Right lobe of liver (tissue), 6 donors: ENCODE data around the gene MREG. TPM values are rescaled to one million over a fixed set of nuclear protein-coding genes. Genes with fewer than 3 reads are reported as not detected.

Experiments
- ATAC-seq, 4 donors: fragments of 200-7000 bp; cut with Tn5 transposase; one replicate each; pipeline ENCODE4 v1.9.1; 2020; ENCODE audit warnings: mild to moderate bottlenecking in 4 of 4, moderate library complexity in 4 of 4
- DNase-seq, 3 donors: peaks; one replicate each; pipeline ENCODE4 v3.0.0-alpha.2; 2020
- H3K27ac ChIP-seq, 3 donors: fragments of 200-600 bp; one replicate each; pipeline ENCODE4 v1.8.0; 2022
- H3K27me3 ChIP-seq, 2 donors: fragments of 200-600 bp; one replicate each; pipeline ENCODE4 v1.8.0; 2022
- H3K36me3 ChIP-seq, 4 donors: fragments of 200-600 bp; sonication (generic) in 1 of 4; one replicate each; pipeline versions ENCODE4 v1.5.1 to v1.8.0; 2017 to 2022; ENCODE audit warnings: control low read depth in 1 of 4
- H3K4me1 ChIP-seq, 4 donors: fragments of 200-600 bp; sonication (generic) in 1 of 4; one replicate each; pipeline versions ENCODE4 v1.5.1 to v1.8.0; 2017 to 2022; ENCODE audit warnings: control low read depth in 1 of 4
- H3K4me3 ChIP-seq, 3 donors: fragments of 200-600 bp; one replicate each; pipeline ENCODE4 v1.8.0; 2022
- H3K9me3 ChIP-seq, 4 donors: fragments of 200-600 bp; sonication (generic) in 1 of 4; one replicate each; pipeline versions ENCODE4 v1.5.1 to v1.8.0; 2017 to 2022; ENCODE audit warnings: control low read depth in 1 of 4
- CTCF ChIP-seq, 4 donors: fragments of 200-600 bp in 3 of 4; fragments of 450-650 bp in 1 of 4; IDR thresholded peaks; one replicate each; pipeline versions ENCODE4 v1.5.1 to v1.8.0; 2016 to 2022; ENCODE audit warnings: antibody characterized with exemption in 4 of 4, mild to moderate bottlenecking in 2 of 4
- POLR2A ChIP-seq: fragments of 450-650 bp; IDR thresholded peaks from one replicate; pipeline ENCODE4 v1.6.1; 2017; ENCODE audit warnings: antibody characterized with exemption, mild to moderate bottlenecking
- WGBS: methylation state at CpG from one replicate; pipeline ENCODE4 v1.1.6; 2018; ENCODE audit warnings: low coverage, low lambda C conversion rate; ENCODE audit not compliant: insufficient coverage; ENCODE audit errors: missing lambda C conversion rate; 5-methylcytosine and 5-hydroxymethylcytosine counted together
- intact Hi-C, 2 donors: fragments of 100-400 bp; cut with DNase I; formaldehyde crosslinking; loops; one replicate each; pipeline versions ENCODE4 v1.11.2 to v1.14.1; 2022
- total RNA-seq, 6 experiments: library from RNA; depleted of rRNA in 2 of 6; stranded (reverse); fragments of >200 nt in 2 of 6; fragmentation: NEBNext Ultra II Directional in 3 of 6; extraction: Animal tissue kit (Norgen Biotek cat#: 25700) in 3 of 6; gene quantifications; one replicate each; pipeline versions ENCODE4 v1.1.0 to v1.2.4, GENCODE V29; 2016 to 2023
- donor health status: DM: no; HTN: yes; CAD: no.
- donor health status: DM: no; HTN: no; CAD: no.
- donor health status: DM: no; HTN: no; CAD: no.
- donor health status: DM: no; HTN: yes; CAD: no.
- donor health status: DM: no; HTN: yes; CAD: no.

MREG gene
- total RNA-seq, 6 experiments from 2014 or later: 2.0 to 9.6 (median 5.0) TPM

DNA sequence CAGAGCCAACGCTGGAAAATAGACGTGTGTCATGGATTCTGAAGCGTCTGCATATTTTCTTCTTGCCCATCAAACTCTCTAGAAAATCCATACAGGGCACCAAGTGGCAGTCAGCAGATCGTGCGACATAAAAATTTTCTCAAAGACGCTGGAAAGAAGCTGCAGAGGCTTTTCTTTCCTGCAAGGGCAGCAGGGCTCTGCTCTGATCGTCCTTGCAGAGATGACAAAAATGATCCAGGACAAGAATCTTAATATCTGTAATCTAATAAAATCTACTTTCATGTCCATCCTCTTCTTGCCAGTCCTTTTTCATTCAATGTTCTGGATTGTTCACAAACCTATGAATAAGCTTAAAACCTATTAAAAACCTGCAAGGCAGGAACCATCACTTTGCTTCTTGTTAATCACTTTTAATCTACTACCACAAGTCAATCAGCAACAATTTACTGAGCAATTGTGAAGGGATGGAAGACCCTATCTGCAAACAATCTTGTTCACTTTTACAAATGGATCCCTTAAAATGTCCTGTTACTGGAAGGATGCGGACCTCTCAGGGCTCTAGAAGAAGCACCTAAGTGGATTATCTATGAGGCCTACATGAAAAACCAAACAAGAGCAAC, 93.6 kb downstream of the MREG start:
- DNase-seq (no peak), ATAC-seq (no peak)
- TF ChIP-seq POLR2A: no peak
- TF ChIP-seq CTCF (IDR thresholded peaks at IDR 0.05): no peak
- no peaks in the 10 kb centered on the region for H3K4me1 ChIP-seq
- H3K27me3 ChIP-seq: no peaks in the 10 kb centered on the region
- no peak overlapping the region for H3K27ac ChIP-seq
- H3K4me3 ChIP-seq: no peak overlapping the region
- no peaks in the 10 kb centered on the region for H3K36me3 ChIP-seq
- 68% methylated on average over 8 of the region's 8 CpGs for WGBS
- intact Hi-C loops: loop anchor here (10.0 kb wide), 1 partner anchor 465 kb away; no protein-coding TSS in a partner anchor
- H3K9me3 ChIP-seq: no peaks in the 10 kb centered on the region

GRCh38 chr2:215918901-215919599, 94.3 kb downstream of the MREG start:
- Histone ChIP-seq H3K27me3 (no peaks in the 10 kb centered on the region), H3K36me3 (no peaks in the 10 kb centered on the region), H3K27ac (no peak overlapping the region), H3K4me3 (no peak overlapping the region), H3K9me3 (no peaks in the 10 kb centered on the region), H3K4me1 (no peaks in the 10 kb centered on the region)
- WGBS: 60% methylated on average over 3 of the region's 3 CpGs
- no peak for TF ChIP-seq CTCF (IDR thresholded peaks at IDR 0.05)
- no peak for TF ChIP-seq POLR2A
- DNase-seq (no peak), ATAC-seq (no peak)
- intact Hi-C loops: loop anchor here (10.0 kb wide), 1 partner anchor 464 kb away; no protein-coding TSS in a partner anchor

GRCh38 chr2:215917953-215918620, 95.3 kb downstream of the MREG start:
- Histone ChIP-seq H3K27ac (no peak overlapping the region), H3K27me3 (no peaks in the 10 kb centered on the region), H3K4me1 (no peaks in the 10 kb centered on the region), H3K36me3 (no peaks in the 10 kb centered on the region), H3K9me3 (no peaks in the 10 kb centered on the region), H3K4me3 (no peak overlapping the region)
- DNase-seq (no peak), ATAC-seq (no peak)
- no peak for TF ChIP-seq CTCF (IDR thresholded peaks at IDR 0.05)
- TF ChIP-seq POLR2A: no peak
- intact Hi-C loops: loop anchor here (10.0 kb wide), 1 partner anchor 463 kb away; no protein-coding TSS in a partner anchor
- 38% methylated on average over 3 of the region's 3 CpGs for WGBS

DNA sequence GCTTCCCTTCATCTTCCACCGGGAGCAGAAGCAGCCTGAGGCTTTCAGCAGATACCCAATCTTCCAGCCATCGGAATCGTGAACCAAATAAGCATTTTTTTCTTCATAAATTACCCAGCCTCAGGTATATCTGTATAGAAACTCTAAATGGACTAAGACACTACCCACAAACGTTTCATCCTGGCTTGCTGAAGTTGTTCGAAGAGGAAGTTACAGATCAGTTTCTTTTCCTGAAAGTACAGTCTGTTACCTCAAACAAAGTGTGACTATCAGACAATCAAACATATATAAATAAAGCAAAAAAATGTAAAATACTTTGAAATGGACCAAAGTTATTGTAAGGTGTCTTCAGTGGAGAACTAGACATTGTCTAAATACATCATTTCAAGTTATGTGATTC, 97.9 kb downstream of the MREG start:
- DNase-seq (no peak), ATAC-seq (no peak)
- no peak overlapping the region for H3K27ac ChIP-seq
- H3K36me3 ChIP-seq: no peaks in the 10 kb centered on the region
- H3K27me3 ChIP-seq: no peaks in the 10 kb centered on the region
- H3K4me1 ChIP-seq: no peaks in the 10 kb centered on the region
- no peaks in the 10 kb centered on the region for H3K9me3 ChIP-seq
- H3K4me3 ChIP-seq: no peak overlapping the region
- 78% methylated on average over 5 of the region's 5 CpGs for WGBS
- intact Hi-C loops: loop anchor here (10.0 kb wide), 1 partner anchor 461 kb away; no protein-coding TSS in a partner anchor
- TF ChIP-seq CTCF (IDR thresholded peaks at IDR 0.05): no peak
- TF ChIP-seq POLR2A: no peak
